GM10847 (cell line): ENCODE measurements around the gene RUFY1.

Experiments used
- POLR2A ChIP-seq: IDR thresholded peaks from 2 replicates; pipeline ENCODE4 v1.6.1; 2011; ENCODE audit not compliant: insufficient read length; ENCODE audit errors: extremely low read depth

RUFY1 gene, protein sequence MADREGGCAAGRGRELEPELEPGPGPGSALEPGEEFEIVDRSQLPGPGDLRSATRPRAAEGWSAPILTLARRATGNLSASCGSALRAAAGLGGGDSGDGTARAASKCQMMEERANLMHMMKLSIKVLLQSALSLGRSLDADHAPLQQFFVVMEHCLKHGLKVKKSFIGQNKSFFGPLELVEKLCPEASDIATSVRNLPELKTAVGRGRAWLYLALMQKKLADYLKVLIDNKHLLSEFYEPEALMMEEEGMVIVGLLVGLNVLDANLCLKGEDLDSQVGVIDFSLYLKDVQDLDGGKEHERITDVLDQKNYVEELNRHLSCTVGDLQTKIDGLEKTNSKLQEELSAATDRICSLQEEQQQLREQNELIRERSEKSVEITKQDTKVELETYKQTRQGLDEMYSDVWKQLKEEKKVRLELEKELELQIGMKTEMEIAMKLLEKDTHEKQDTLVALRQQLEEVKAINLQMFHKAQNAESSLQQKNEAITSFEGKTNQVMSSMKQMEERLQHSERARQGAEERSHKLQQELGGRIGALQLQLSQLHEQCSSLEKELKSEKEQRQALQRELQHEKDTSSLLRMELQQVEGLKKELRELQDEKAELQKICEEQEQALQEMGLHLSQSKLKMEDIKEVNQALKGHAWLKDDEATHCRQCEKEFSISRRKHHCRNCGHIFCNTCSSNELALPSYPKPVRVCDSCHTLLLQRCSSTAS

DNA sequence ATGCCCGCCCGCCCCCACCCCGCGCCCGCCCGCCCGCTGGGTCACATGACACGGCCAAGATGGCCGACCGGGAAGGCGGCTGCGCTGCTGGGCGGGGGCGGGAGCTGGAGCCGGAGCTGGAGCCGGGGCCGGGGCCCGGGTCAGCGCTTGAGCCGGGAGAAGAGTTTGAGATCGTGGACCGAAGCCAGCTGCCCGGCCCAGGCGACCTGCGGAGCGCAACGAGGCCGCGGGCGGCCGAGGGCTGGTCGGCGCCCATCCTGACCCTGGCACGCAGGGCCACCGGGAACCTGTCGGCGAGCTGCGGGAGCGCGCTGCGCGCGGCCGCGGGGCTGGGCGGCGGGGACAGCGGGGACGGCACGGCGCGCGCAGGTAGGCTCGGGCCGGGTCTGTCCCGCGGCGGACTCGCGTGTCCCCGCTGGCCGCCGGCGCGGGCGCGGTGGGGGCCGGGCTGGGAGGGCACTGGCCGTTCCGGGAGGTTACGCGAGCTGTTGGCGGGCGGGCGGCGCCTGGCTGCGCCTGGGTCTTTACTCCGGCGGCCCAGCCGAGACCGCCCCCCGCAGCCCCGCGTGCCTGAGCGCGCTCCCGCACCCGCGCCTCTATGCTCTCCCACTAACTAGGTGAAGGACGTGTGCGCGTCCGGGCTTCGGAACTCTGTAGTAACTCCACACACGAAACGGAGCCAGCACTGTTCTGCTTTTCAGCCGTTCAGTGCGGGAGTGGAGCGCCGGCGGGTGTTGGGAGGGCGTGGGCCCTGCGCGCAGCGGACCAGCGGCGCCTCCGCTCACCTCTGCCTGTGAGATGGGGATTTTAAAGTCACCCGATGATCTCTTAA, at the start of gene RUFY1:
RUFY1 (plus strand) TSS at position 44 of the 832 bp plus-strand sequence; CDS start at position 60, 16 bp downstream.
- peak; percentile 83 for TF ChIP-seq POLR2A

DNA sequence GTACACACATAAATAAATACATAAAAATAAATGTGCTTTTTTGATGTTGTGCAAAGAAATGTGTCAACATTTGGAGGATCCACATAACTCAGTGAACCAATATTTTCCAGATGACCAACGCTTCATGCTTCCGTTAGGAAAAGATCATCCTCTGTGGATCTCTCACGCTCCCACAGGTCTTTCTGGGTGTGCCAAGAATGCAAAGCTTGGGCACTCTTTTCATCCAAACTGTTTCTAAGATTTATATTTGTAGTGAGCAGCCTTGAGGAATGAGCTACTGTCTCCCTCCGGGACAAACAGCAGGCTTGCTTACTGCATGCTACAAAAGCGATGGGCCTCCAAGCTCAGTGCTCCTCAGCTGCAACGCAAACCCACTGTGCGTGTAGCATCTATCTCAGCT, 46.2 kb upstream of the RUFY1 start:
- no peak for TF ChIP-seq POLR2A

DNA sequence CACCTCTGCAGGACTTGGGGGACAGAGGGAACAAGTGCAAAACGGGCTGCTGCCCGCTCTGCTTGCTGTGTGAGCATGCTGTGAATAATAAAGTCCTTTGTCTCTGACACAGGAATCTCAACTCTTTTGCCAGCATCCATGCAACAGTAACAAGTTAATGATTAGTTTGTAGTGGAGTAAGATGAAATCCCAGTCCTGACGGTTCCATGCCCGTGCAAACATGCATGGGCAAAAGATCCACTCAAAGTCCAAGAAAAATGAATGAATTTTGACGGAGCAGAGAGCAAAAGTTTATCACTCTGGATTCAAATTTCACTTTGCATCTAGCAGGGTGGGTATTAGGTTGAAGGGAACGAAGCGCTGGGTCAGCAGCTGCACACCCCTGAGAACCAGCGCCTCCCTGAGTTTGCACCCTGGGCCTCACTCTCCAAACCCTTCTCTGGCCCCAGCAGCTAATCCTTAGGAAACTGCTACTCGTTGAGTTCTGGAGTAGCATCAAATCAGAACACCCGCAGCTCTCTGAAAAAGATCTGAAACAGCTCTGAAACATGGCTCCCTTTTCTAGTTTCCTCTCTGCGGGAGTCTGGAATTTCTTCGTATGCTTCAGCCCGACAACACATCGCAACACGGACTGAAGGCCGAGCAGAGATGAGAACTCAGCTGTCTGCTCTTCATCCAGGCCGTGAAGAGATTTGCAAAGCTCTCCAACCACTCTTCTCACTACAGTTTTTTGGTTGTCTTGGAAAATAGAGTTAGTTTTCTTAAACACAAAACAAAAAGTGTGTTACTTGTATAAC, 45.6 kb upstream of the RUFY1 start:
- TF ChIP-seq POLR2A: no peak

DNA sequence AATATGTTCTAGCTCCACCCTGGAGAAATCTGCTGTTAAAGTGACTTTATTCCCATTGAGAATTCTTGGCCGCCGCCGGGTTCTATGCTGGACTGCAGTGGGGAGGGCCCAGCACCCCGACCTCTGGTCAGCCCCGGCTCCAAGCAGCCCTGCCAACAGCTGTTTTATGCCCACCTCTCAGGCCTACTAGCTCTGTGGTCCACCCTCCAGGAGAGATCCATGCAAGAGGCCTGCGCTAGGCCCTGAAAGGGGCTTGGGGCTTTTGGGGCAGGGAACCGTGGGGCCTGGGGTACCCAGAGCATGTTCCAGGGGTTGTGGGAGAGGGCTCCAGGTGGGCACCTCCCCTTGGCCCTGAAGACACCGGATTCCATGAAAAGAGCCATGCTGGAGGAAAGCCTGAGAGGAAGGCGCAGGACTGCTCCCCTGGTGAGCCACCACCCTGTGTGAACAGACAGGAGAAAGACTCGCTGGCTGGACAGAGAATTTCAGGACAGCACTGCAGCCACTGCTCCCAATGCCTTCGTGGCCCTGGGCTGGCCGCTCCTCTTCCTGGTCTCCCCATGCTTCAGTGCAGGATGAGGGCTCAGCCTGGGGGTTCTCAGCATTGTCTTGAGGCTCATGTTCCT, 44.6 kb upstream of the RUFY1 start:
- no peak for TF ChIP-seq POLR2A

DNA sequence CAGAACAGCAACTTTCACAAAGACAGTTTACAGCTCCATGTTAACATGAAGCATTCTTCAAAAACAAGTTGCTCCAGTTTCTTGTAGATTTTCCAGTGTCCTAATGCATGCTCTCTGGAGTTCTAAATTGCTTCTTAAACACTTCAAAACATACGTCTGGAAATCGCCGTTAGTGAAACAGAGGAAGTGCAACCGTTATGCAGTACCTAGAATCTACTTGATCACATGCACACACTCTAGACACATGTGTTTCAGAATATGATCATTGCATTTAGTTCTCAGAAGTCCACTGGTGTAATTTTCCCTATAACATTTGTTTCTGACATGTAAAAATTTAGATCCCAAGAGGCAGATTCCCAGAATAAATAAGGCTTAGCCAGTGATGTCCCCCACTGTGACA, 41.1 kb upstream of the RUFY1 start:
- no peak for TF ChIP-seq POLR2A

DNA sequence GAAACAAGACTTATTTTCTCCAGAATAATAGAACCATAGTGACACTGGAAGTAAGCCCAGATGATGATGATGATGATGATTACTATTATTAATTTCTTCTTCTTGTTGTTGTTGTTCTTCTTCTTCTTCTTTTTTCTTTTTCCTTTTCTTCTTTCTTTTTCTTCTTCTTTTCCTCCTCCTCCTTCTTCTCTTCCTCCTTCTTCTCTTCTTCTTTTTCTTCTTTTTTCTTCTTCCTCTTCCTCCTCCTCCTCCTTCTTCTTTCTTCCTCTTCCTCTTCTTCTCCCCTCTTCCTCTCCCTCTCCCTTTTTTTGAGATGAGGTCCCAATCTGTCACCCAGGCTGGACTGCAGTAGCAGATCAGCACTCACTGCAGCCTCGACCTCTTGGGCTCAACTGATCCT, 40.5 kb upstream of the RUFY1 start:
- TF ChIP-seq POLR2A: no peak

DNA sequence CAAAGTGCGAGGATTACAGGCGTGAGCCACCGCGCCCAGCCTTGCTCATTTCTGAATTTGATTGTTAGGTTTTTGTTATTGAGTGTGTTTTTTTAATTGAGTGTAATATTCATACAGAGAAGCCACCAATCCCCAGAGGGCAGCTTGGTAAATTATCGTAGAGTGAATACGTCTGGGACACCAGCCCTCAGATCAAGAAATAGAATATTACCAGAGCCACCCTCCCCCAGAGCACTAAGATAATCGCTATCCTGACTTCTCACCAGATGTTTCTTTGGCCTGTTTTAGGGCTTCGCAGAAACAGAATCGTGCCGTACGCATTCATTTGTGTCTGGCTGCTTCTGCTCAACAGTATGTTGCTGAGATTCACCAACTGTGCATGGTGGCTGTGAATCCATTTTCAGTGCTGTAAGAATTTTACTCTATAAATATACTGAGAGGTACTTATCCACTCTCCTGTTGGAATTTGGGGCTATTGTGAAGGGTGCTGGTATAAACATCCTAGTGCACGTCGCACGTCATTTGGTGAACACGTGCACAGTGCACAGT, 37.8 kb upstream of the RUFY1 start:
- TF ChIP-seq POLR2A: no peak

DNA sequence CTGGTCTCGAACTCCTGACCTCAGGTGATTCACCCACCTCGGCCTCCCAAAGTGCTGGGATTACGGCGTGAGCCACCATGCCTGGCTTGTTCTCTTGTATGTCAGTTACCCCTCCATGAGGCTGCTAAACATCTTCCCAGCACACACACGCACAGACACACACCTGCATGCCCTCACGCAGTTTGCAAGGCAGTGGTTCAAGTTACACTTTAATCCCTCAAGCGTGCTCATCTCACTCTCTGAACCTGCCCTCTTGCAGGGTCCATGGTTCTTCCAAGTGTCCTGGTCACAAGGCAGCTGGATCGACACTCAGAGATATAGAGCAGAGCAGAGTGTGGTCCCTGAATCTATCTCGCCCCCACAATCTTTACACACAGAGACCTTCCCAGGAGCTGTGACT, 34.1 kb upstream of the RUFY1 start:
- TF ChIP-seq POLR2A: no peak

DNA sequence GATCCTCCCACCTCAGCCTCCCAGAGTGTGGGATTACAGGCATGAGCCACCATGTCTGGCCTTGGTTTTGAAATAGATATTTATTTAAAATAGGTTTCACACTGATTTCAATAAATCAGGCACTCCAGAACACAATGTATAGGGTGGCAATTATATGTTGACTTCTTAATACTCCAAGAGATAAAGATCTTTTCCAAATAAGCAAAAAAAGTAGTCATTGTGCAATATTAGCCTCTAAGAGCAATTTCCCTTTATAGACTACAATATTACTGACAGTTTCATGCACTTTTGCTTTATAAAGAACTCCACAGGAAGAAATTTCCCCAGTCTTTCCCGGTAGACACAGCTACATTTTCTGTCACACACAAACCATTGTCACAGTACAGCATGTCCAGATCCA, 23.4 kb upstream of the RUFY1 start:
- no peak for TF ChIP-seq POLR2A

DNA sequence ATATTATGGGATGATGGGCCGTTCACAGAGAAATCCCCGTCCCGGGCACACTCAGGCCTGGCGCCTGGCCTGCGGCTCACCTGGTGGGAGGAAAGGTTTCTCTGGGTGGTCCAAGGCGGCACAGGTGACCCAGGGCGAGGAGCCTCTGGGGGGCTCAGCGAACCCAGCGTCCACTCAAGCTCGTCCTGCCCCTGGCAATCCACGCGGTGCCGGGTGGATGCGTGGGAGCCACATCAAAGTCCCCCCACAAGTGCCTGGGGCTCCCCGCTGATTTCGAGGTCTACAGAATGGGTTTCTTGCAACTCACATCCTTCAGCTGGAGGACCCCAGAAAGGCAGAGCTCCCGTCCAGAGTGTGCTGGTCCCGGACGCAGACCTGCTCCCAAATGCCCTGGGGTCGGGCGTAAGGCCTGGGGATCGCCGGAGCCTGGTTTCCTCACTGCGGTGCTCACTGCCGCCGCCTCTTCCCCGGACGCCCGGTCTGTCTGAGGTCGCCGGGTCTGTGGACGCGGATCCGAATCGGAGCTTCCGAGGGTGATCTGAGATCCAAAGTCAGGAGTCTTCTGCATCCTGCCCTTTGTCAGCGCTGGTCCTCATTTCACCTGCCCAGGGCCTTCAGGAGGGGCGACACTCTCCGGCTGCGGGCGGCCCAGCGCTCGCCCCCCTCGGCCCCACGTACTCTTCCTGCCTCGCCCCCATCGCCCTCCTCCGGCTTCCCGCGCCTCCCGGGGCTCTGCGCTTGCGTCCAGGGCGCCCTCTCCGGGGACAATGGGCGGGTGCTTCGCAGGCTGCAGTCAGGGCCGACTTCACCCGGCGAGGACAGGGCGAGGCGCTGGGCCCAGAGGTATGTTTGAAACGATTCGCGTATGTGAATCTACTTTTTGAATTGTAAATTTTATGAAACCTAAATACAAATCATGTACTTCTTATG, 20.0 kb upstream of the RUFY1 start:
- peak; percentile 42 for TF ChIP-seq POLR2A

DNA sequence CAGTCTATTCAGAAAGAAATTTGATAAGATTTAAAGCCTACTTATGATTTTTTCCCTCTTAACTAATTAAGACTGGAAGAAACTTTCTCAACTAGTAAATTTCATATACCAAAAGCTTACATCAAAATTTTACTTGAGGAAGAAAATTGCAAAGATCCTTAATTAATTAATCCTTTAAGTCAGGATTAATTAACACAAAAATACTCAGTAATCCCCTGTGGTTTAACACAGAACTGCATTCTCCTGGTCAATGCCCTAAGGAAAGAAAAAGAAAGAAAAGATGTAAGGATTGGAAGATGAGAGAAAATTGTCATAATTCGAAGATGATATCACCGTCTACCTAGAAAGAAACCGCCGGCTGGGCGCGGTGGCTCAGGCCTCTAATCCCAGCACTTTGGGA, 17.3 kb upstream of the RUFY1 start:
- no peak for TF ChIP-seq POLR2A

DNA sequence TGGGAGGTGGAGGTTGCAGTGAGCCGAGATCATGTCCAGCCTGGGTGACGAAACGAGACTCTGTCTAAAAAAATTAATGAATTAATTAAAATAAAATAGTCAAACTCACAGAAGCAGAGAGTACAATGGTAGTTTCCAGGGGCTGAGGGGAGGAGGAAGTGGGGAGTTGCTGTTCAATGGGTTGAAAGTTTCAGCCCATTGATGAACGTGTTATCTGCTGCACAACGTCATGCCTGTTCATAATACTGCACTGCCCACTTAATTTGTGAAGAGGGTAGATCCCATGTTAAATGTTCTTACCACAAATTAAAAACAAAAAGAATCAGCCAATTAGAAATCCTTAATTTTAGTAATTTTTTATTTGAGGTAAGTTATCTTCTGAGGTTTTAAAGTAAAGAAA, 16.4 kb upstream of the RUFY1 start:
- TF ChIP-seq POLR2A: no peak

DNA sequence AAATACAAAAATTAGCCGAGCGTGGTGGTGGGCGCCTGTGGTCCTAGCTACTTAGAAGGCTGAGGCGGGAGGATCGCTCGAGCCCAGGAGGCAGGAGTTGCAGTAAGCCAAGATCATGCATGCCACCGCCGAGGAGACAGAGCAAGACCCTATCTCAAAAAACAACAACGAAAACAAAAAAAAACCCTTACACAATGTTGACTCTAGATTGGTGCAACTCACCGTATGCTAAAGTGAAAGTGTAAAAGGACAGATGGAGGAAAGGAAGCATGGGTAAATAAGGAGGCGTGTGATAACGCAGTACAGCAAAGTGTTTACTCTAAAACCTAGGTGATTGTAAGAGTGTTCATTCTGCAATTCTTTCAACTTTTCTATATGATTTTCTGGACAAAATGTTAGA, 15.9 kb upstream of the RUFY1 start:
- TF ChIP-seq POLR2A: no peak
